AG10803 (cell line): ENCODE measurements around the gene HM13.
"Not testable (repeated sequence)": the region's sequence is repeated elsewhere in the genome, so short reads cannot be mapped to it uniquely, and the experiment has no call there.

ENCODE experiments used
- DNase-seq: peaks from one replicate; pipeline ENCODE4 v3.0.0; 2010; ENCODE audit warnings: low read depth
- H3K4me3 ChIP-seq: 2 replicates; pipeline ENCODE4 v1.5.1; 2011; ENCODE audit warnings: mild to moderate bottlenecking, low read length, control low read depth
- CTCF ChIP-seq: conservative IDR thresholded peaks from 2 replicates; pipeline ENCODE4 v1.5.1; 2011; ENCODE audit warnings: mild to moderate bottlenecking, low read length, control low read depth, inconsistent platforms

HM13 gene

DNA sequence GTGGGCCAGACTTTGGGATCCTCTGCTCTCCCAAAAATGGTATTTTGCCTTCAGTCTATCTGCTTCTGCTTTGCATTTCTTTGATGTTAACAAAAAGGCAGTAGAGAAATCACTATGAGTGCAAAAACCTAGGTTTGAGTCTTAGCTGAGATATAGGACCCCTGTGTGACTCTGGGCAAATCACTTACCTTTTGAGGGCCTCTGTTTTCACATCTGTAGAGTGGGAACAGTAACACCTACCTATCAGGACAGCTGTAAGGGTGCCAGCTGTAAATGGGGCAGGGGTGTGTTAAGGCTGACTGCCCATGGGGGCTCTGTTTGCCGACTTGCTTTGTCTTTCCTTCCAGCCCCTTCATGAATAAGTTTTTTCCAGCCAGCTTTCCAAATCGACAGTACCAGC is 30.4 kb downstream of the HM13 start:
- no peak for DNase-seq
- TF ChIP-seq CTCF, result no peak; the same call in 1 of the 2 replicates
- H3K4me3 ChIP-seq, result no peak overlapping the region

GRCh38 chr20:31545621-31546040 is 31.4 kb downstream of the HM13 start:
- peak; percentile 32 for DNase-seq
- not testable (repeated sequence) for H3K4me3 ChIP-seq

- TF ChIP-seq CTCF, result 0 out of 2 replicates have a peak, but pooled peaks have one; percentile 15
- peak; percentile 85 for DNase-seq
- peak overlapping the region; percentile 63 for H3K4me3 ChIP-seq
Observed at GRCh38 chr20:31547017-31547675, 32.9 kb downstream of the HM13 start.

DNA sequence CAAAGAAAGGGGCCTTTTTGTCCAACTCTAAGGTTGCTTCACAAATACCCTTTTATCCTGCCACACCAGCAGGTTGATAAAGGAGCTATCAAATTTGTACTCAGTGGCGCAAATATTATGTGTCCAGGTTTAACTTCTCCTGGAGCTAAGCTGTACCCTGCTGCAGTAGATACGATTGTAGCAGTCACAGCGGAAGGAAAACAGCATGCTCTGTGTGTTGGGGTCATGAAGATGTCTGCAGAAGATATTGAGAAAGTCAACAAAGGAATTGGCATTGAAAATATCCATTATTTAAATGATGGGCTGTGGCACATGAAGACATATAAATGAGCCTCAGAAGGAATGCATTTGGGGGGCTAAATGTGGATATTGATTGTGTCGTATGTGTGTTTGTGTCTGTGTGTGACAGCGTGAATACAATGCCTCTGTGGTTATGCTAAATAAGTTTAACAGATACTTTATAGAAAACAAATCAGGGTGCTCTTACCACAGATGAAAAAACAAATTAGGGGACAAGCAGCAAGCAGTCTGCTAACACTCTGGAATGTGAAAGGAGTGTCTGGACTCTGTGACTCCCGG is 33.6 kb downstream of the HM13 start:
- no peak for DNase-seq
- H3K4me3 ChIP-seq, result peak overlapping the region; percentile 63
- TF ChIP-seq CTCF, result no peak

DNA sequence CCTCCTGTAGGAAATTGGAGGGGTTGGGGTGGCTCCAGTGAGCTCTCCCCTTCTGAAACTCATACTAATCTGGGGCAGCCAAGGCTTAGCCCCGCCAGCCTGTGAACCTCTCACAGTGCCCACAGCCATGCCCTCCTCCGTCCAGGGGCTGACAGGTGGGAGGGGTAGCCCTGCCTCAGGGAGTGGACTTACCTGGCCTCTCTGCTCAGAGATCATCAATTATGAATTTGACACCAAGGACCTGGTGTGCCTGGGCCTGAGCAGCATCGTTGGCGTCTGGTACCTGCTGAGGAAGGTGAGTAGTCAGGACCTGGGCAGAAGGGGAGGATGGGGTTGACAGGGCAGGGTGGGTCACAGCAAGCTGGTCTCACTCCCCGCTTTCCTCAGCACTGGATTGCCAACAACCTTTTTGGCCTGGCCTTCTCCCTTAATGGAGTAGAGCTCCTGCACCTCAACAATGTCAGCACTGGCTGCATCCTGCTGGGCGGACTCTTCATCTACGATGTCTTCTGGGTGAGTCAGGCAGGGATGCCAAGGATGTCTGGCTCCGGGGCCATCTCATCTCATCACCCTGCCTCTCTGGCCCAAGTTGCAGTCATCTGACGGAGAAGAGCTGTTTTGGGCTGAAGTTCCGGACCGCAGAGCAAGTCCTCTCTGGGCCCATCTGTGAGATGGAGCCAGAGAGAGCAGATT is 34.7 kb downstream of the HM13 start:
- no peak overlapping the region for H3K4me3 ChIP-seq
- no peak for TF ChIP-seq CTCF
- peak; percentile 52 for DNase-seq

- no peak for DNase-seq
- no peak overlapping the region for H3K4me3 ChIP-seq
- TF ChIP-seq CTCF, result no peak
Observed at GRCh38 chr20:31549513-31549880, 35.3 kb downstream of the HM13 start.

GRCh38 chr20:31550099-31550498 is 35.9 kb downstream of the HM13 start:
- TF ChIP-seq CTCF, result no peak
- H3K4me3 ChIP-seq, result no peak overlapping the region
- no peak for DNase-seq
